EH (cell line): Measurements from ENCODE around the gene NDUFAF5.

Experiments used
- DNase-seq: peaks from one replicate; pipeline ENCODE4 v3.0.0-alpha.2; 2015; ENCODE audit warnings: low read depth

NDUFAF5 gene

DNA sequence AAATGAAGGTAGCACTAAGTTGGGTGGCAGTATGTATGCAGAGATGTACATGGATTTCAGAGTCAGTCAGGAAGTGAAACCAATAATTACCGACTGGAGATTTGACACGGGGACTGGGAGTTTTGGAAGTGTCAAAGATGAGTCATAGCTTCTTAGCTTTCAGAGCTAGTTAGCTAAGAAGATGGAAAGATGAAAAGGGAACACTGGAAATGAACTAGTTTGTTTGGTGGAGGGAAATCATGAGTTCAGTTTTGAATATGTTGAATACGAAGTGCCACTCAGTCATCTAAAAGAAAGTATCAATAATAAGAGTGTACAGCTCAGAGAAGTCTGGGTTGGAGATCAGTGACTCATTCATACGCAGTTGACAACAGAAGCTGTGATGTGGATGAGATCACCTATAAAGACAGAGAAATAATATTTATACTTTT is 7.6 kb upstream of the NDUFAF5 start:
- peak; percentile 18 for DNase-seq

DNA sequence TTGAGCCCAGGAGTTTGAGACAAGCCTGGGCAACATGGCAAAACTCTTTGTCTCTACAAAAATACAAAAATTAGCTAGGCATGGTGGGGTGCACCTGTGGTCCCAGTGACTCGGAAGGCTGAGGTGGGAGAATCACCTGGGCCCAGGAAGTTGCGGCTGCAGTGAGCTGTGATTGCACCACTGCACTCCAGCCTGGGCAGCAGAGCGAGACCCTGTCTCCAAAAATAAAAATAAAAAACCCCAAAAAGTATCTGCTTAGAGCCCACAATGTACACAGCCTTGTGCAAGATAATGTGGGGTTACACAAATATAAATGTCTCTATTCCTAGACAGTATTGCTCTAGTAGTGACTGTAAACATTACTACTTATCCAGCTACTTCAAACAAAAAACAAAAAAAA is 6.0 kb upstream of the NDUFAF5 start:
- no peak for DNase-seq

DNA sequence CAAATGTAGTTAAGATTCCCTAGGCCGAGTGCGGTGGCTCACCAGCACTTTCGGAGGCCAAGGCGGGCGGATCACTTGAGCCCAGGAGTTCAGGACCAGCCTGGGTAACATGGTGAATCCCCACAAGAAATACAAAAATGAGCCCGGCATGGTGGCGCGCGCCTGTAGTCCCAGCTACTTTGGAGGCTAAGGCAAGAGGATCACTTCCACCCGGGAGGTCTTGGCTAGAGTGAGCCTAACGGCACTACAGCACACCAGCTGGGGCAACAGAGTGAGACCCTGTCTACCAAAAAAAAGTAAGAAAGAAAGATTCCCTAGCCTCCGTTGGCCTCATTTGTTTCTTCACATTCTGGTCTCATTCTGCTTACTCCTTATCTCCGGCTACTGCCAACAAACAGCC is 1.3 kb upstream of the NDUFAF5 start:
- no peak for DNase-seq

DNA sequence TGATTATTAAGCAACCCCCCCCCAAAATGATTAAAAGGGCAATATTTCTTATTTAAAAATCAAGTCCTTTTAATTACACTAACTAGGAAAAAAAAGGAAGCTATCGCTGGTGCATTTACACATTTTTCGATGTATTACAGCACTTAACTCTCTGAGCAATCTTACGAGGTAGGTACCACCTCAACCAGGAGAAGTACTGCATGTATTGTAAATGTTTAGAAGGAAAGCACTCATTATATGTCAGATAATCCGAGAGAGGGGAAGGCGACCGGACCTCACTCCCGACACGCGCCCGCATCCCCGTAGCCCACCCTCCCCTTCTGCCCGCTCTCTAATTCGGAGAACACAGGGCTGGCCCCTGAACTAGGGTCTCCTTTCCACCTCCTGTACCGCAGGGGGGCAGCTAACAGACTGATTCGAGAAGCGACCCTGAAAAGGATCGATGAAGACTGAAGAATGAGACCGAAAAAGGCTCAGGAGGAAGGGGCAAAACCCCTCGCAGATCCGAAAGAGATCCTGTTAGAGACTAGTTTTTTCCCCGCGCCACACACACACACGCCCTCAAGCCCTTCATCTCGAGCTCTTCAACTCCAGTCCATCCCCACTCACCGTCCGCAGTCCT is 446 bp upstream of the NDUFAF5 start:
- no peak for DNase-seq

DNA sequence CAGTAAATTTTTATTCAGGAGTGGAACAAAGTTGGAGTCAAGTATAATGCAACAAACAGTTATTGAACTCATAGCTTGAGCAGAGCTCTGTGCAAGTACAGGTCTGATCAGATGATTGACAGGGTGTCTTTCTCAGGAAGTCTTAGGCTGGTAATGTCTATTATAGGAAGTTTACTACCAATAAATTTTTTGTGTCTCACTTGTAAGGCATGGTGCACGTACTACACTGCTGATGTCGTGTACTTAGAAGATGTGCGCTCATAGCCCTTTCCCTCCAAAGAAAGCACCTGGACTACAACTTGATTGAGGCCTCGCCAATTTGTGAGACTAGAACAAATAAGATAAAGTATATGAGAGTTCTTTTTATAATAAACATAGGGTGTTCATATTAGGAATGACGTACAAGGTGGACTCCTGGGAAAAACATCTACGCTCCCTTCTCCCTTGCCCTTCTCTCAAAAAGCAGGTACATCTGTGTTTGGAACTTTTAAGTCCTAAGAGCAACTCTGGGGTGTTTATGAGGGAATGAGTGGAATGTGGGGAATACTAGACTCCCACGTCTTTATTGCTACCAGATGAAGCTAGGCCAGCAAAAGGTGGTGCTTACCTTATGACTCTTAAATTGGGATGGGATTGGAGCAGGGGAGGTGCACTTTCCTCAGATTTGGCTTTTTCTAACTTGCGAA is 1.5 kb downstream of the NDUFAF5 start:
- no peak for DNase-seq

DNA sequence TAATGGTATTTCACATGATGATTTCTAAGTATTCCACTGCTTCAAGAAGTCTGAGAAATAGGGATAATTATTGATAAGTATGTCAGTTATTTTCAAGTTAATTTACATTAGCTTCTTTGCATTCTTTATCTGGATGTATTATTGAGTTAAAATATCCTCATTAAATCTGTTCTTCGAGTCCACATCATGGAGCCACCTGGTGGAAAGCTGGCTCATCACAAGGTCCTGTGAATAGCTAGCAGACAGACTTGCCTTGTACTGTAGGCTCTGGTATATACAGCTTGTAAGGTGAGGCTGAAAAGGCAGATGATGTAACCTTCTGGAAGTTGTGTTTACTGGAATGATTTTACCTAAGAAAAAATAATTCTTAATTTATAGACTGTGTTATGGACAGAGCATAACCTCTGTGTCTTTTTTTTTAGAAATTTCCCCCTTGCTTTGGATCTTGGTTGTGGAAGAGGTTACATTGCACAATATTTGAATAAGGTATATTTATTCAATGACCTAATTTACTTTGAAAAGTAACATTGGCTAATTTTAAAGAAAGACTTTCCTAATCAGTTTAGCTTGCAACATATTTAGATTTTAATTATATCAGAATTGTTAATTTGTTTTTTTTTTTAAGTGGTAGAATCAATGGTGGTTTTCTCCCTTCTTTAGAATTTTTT is 3.5 kb downstream of the NDUFAF5 start:
- DNase-seq, result peak; percentile 62

DNA sequence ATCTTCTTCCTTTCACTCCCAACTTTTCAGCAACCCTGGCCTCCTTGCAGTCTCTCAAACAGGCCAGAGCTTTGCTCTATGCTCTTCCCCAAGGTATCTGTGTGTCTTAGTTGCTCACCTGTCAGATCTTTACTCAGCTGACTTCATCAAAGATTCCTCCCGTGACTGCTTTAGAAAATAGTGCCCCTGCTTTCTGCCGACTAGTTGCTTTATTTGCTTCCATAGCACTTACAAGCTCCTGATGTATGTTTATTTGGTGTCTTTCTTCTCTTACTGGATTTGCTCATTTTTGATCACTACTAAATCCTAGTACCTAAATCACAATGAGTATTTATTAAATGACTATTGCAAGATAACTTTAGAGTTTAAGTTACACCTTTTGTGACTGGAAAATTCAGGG is 5.9 kb downstream of the NDUFAF5 start:
- no peak for DNase-seq

DNA sequence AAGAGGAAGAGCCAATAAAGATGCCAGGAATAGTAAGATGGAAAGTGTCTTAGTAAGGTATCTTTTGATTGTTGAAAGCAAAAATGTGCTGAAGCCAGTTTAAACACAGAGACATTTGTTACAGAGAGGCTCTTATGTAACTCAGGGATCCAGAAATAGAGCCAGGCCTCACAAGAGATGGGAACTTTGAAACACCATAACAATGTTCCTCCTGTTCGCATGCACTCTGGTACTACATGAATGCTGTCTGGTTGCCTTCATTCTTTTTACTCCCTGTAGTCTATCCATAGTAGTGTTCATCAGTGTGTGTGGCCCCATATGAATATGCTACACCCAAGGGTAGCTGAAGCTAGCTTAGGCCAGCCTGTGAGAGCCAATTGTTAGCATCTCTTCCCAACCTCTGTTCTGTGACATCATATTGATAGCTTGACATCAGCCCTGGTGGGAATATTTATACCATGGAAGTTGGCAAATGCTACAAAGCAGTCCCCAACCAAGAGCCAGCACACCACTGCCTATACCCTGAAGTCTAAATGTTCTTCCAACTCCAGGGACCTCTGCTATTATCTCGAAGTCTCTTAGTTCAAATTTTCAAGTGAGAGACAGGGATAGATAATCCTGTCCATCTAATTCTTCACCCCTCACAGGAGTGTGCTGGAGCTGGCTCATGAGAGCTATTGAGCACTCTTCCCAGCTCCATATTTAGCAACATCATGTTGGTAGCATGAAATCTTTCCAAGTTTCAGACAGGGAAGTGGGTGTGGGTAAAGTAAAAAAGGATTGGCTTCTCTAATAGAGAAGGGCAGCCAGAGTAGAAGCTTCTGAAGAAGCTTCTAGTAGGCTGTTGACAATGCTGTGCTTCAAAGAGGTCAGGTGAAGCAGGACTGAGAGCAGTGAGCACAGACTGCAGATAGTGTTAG is 7.0 kb downstream of the NDUFAF5 start:
- no peak for DNase-seq

DNA sequence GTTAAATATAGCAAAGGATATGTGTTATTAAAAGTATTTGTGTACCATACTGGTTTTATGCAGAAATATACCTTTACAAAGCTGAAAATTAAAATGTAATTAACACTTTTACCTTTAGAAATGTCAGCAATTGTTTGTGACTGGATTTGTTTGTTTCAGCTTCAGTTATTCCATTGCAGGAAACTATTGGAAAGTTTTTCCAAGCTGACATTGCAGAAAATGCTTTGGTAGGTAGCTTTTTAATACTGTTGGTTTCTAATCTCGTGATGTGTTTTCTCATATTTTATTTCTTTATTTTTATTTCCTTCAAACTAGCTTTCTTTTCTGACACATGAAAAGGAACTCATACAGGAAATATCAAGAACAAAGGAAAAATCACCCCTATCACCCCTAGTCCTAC is 8.2 kb downstream of the NDUFAF5 start:
- no peak for DNase-seq

DNA sequence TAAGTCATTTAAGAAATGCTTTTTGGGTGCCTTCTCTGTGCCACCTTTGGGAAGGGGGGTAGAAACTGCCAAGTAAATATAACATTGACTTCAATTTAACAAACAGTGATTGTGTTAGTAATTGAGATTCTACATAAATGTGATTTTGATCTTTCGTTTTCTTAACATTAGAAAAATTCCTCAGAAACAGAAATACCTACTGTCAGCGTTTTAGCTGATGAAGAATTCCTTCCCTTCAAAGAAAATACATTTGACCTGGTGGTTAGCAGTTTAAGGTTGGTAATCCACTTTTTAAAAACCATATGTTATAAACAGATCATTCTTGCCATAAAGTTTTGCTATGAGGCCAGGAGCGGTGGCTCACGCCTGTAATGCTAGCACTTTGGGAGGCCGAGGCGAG is 9.8 kb downstream of the NDUFAF5 start:
- DNase-seq, result no peak

DNA sequence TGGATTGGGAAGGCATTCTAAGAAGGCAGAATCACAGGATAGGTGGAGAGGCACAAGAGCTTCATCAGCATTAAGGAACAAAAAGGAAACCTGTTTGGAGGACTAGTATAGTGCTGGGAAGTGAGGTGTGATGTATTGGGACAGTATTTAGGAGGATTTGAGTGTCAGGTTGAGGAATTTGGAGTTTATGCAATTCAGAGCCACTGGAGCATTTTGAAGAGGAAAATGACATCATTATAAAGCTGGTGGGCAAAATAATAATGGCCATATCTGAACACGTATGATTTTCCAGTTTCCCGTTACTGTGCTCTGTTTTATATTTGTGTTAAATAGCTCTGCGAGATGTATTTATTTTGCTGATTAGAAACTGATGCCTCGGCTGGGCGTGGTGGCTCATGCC is 14.2 kb downstream of the NDUFAF5 start:
- DNase-seq, result no peak

DNA sequence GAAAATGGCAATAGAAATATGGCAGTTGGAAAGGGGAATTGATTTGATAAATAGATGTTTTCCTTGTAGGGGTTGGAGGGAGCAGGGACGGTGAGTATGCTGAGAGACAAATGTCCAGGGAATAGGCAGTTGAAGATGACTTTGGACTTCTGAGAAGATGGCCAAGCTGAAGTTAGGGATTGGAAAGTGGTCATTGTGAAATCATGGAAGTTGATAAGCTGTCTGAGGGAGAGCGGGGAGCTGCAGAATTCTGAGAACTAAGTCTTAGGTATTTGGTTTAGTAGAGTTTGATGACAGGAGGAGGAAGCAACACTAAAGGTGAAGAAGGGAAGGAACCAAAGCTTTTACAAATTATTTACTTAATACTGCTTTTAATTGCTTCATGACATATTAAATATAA is 15.1 kb downstream of the NDUFAF5 start:
- no peak for DNase-seq

DNA sequence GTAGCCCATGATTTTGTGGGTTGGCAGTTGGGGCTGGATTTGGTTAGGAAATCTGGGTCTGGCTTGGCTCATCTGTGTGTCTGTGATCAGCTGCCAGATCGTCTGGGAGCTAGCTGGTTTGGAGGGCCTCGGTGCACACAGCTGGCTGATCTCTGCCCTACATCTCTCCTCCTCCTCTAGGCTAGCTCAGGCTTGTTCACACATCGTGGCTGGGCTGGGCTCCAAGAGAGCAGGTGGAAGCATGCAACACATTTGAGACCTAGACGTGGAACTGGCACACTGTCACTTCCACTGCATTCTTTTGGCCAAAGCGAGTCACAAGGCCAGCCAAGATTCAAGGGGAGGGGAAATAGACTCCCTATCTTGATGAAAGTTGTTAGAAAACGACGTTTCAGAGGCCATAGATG is 15.9 kb downstream of the NDUFAF5 start:
- peak; percentile 66 for DNase-seq

DNA sequence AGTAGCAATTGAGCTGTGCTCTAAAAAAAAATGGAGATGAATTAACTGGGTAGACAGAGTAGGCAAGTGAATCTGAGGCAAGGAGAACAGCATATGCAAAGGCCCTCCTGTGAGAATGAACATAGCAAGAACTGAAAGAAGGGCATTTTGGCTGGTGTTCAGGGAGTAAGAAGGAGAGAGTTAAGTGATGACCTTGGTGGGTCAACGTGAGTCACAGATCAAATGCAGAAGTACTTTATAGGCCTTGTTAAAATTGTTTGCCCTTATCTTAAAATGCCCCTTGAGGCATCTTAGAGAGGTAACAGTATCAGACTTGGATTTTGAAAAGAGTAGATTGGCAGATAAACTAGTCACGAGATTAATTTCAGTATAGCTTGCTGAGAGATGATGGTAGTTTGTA is 24.5 kb downstream of the NDUFAF5 start:
- DNase-seq, result no peak

DNA sequence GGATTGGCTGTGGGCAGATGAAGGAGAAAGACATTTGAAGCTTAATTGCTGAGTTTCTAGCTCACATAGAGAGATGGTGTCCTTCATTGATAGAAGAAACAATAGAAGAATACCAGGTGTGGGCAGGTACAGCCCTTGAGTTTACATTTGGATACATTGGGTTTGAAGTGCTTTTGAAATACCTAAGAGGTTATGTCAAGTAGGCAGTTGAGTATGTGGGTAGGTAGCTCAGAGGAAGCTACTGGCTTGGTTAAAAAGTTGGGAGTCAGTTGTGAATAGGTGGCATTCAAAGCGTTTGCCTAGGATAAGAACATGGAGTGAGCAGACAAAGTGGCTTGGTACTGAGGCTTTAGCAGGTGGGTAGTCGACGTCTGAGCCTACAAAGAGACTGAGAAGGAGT is 25.0 kb downstream of the NDUFAF5 start:
- no peak for DNase-seq

DNA sequence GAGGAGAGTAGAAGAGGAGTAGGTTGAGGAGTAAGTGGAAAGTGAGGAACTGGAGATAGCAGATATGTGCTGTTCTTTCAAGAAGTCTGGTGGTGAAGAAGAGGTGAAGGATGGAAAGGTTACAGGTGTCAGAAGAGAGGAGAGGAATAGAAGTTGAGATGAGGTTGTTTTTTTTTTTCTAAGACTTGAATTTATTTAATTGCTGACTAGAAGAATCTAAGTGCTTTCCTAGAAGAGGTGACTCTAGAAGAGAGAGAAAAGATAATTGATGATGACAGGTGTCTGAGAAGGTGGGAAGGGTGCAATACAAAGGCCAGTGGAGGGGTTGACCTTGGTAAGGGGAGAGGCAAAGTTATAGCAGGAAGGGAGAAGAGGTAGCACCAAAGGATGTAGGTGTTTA is 25.6 kb downstream of the NDUFAF5 start:
- DNase-seq, result no peak

DNA sequence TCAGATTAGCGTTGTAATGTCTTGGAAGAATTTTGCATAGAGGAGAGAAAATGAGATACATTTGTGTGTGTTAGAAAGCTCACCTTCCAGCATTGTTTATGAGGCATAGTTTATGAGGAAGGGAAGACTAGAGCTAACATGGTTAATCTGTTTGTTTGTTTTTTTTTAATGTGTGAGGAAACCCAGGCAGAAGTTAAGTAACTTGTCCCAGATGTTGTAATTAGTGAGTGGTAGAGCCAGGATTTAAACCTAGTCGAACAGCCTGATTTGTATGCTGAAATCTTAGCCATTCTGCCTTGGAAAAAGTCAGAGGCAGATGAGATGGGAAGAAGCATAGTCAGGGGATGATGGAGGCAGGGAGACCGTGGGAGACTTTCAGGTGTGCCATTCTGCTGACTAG is 29.1 kb downstream of the NDUFAF5 start:
- DNase-seq, result no peak

DNA sequence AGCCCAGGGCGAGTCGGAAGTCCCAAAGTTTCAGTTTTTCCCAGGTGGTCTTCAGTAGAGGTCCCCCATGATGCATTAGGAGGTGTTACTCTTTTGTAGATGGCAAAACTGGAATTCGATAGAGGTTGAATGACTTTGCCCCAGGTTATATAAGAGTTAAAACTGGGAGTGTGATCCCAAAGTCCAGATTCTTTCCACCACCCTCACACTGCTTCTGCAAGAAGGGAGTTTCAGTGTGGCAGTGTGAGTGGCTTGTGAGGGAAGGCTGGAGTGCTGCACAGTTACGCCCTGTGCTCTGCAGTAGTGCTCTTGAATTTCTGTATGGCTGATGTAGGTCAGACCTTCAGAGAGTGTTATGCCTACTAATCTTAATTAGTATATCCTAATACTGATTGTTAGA is 29.8 kb downstream of the NDUFAF5 start:
- DNase-seq, result no peak

DNA sequence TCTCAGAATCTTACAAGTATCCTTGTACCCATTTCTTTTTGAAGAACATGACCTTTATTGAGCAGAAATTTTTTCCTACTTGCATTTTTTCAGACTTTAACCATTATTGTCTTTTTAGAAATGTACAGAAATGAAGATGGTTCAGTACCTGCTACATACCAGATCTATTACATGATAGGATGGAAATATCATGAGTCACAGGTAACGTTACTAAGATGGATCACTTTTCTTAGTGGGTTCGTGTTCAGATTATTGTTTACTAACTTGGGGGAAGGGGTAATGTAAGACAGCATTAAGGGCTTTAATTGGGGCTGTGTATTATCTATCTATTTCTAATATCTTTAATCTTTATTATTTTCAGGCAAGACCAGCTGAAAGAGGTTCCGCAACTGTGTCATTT is 31.9 kb downstream of the NDUFAF5 start:
- no peak for DNase-seq

DNA sequence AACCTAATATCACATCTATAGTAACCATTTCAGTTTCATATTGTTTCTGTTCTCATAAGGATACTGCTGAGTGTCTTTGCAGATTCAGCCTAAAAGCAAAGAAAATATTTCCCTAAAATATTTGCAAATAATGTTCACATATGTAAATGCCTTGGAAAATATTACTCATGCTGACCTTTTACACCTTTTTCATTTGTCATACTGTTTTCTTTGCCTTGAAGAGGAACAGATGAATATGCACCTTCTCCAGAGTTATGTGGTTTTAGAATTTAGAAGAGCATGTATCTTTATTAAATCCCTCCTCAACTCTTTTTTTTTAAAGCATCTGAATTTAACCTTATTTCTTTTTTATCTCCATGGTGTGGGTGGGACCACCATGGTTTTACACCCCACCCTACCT is 32.5 kb downstream of the NDUFAF5 start:
- DNase-seq, result no peak

DNA sequence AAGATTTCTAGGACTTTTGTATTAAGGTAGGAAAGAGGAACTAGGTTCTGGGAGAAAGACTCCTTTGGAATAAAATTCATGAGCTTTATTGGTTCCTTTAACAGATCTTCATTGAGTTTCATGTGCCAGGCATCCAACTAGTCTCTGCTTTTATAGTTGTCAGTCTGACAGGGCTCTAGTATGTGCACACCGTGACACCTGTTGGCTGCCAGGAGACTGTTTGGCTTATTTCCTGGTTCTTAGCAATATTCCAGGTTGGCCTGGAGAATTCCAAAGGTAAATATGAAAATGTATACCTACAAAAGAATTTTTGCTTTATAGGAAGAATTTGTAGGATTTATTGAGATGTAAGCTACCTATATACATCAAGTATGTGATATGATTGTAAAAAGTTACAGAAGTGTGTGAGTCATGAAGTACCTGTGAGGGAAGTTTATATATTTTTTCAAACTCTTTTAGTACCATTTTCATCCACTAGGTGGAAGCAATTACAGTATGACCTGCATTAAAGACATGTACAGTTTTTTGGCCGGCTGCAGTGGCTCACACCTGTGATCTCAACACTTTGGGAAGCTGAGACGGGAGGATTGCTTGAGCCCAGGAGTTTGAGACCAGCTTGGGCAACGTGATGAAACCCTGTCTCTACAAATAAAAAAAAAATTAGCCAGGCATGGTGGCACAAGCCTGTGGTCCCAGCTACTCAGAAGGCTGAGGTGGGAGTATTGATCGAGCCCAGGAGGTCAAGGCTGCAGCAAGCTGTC is 35.2 kb downstream of the NDUFAF5 start:
- peak; percentile 67 for DNase-seq

DNA sequence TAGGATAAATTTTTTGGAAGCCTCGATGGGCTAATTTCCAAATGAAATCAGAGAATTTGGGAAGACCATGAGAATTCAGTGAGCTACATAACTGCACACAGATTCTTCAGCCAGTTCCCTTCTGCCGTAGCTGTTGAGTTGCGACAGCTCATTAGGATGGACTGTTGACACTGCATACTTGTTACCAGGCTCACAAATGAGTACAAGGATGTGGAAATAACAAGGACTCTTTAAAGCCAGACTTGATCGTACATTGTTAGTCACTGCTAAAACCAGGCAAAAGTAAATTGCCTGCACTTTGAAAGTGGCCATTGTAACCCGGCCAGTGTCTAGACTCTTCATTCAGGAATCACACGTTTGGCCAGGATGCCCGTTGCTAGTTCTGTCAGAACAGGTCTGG is 37.0 kb downstream of the NDUFAF5 start:
- peak; percentile 74 for DNase-seq
